AG09319 (cell line): ENCODE data around the gene RAPGEF5.

Experiments used
- DNase-seq: peaks from one replicate; pipeline ENCODE4 v3.0.0-alpha.2; 2010; ENCODE audit warnings: low read depth; ENCODE audit errors: extremely low read depth
- CTCF ChIP-seq: IDR thresholded peaks from 2 replicates; pipeline ENCODE4 v1.5.1; 2011; ENCODE audit warnings: low read depth, mild to moderate bottlenecking, inconsistent platforms, low read length, moderate library complexity

RAPGEF5 gene

GRCh38 chr7:22181663-22182062 lies 175.3 kb downstream of the RAPGEF5 start:
- no peak for TF ChIP-seq CTCF
- no peak for DNase-seq

GRCh38 chr7:22179442-22179879 lies 177.5 kb downstream of the RAPGEF5 start:
- no peak for DNase-seq
- no peak for TF ChIP-seq CTCF

GRCh38 chr7:22178735-22179134 lies 178.2 kb downstream of the RAPGEF5 start:
- no peak for TF ChIP-seq CTCF
- no peak for DNase-seq

- DNase-seq: no peak
- no peak for TF ChIP-seq CTCF
Measured at GRCh38 chr7:22176791-22177412, 180.1 kb downstream of the RAPGEF5 start.

- no peak for DNase-seq
- no peak for TF ChIP-seq CTCF
Measured at GRCh38 chr7:22174574-22174953, 182.4 kb downstream of the RAPGEF5 start.

GRCh38 chr7:22173685-22174573 lies 183.0 kb downstream of the RAPGEF5 start:
- no peak for DNase-seq
- no peak for TF ChIP-seq CTCF

GRCh38 chr7:22168129-22168634 lies 188.8 kb downstream of the RAPGEF5 start:
- no peak for TF ChIP-seq CTCF
- no peak for DNase-seq
